ENCODE measurements around the gene MYO7B.
A peak's percentile ranks its signal among the peaks of the same experiment; 100 is the strongest.

The MYO7B gene

GRCh38 chr2:127562936-127563335 is 27.5 kb downstream of the MYO7B start:
- no peak overlapping the region for H2AFZ ChIP-seq (ENCODE audit: low read depth, low read length)
- ATAC-seq (ENCODE audit: insufficient read depth, low read depth) = no peak
- no peak overlapping the region for H3K9ac ChIP-seq (ENCODE audit: low read depth, low read length)
- no peaks in the 10 kb centered on the region for H3K36me3 ChIP-seq (ENCODE audit: insufficient read depth, low read length)
- H3K4me1 ChIP-seq (ENCODE audit: insufficient read depth, low read length) = no peaks in the 10 kb centered on the region
- H3K4me2 ChIP-seq (ENCODE audit: insufficient read depth, low read length) = no peak overlapping the region
- no peaks in the 10 kb centered on the region for H3K79me2 ChIP-seq (ENCODE audit: insufficient read depth, low read length)
- H3K9me3 ChIP-seq (ENCODE audit: insufficient read depth, low read length, severe bottlenecking) = no peaks in the 10 kb centered on the region
- H3K27me3 ChIP-seq (ENCODE audit: insufficient read depth, low read length, poor library complexity) = no peaks in the 10 kb centered on the region
- no peak overlapping the region for H3K27ac ChIP-seq (ENCODE audit: low read length)
- no peak overlapping the region for H3K4me3 ChIP-seq (ENCODE audit: low read depth in 1 of 2, low read length in 2 of 2)
- H4K20me1 ChIP-seq (ENCODE audit: insufficient read depth, low read length) = no peaks in the 10 kb centered on the region
- no peak for DNase-seq
- no peak for TF ChIP-seq CTCF (IDR thresholded peaks at IDR 0.05; ENCODE audit: borderline replicate concordance, extremely low read depth, low read length, poor library complexity, severe bottlenecking)
- no peak for TF ChIP-seq EZH2 (IDR thresholded peaks at IDR 0.05; ENCODE audit: borderline replicate concordance, low read depth, low read length, severe bottlenecking)

- Histone ChIP-seq H3K9ac (ENCODE audit: low read depth, low read length) (no peak overlapping the region), H3K27ac (ENCODE audit: low read length) (no peak overlapping the region), H3K79me2 (ENCODE audit: insufficient read depth, low read length) (no peaks in the 10 kb centered on the region), H3K4me1 (ENCODE audit: insufficient read depth, low read length) (no peaks in the 10 kb centered on the region), H3K9me3 (ENCODE audit: insufficient read depth, low read length, severe bottlenecking) (no peaks in the 10 kb centered on the region), H3K4me2 (ENCODE audit: insufficient read depth, low read length) (no peak overlapping the region), H4K20me1 (ENCODE audit: insufficient read depth, low read length) (no peaks in the 10 kb centered on the region), H3K36me3 (ENCODE audit: insufficient read depth, low read length) (no peaks in the 10 kb centered on the region), H3K27me3 (ENCODE audit: insufficient read depth, low read length, poor library complexity) (no peaks in the 10 kb centered on the region), H2AFZ (ENCODE audit: low read depth, low read length) (peak overlapping the region; percentile 34; the same call in 1 of the 2 replicates), H3K4me3 (ENCODE audit: low read depth in 1 of 2, low read length in 2 of 2) (no peak overlapping the region)
- TF ChIP-seq EZH2 (IDR thresholded peaks at IDR 0.05; ENCODE audit: borderline replicate concordance, low read depth, low read length, severe bottlenecking) = no peak
- DNase-seq (no peak), ATAC-seq (ENCODE audit: insufficient read depth, low read depth) (no peak)
Measured at GRCh38 chr2:127563458-127564428, 28.3 kb downstream of the MYO7B start.

- H3K27ac ChIP-seq (ENCODE audit: low read length) = no peak overlapping the region
- H3K4me2 ChIP-seq (ENCODE audit: insufficient read depth, low read length) = no peak overlapping the region
- TF ChIP-seq CTCF (IDR thresholded peaks at IDR 0.05; ENCODE audit: borderline replicate concordance, extremely low read depth, low read length, poor library complexity, severe bottlenecking) (no peak), EZH2 (IDR thresholded peaks at IDR 0.05; ENCODE audit: borderline replicate concordance, low read depth, low read length, severe bottlenecking) (no peak)
Measured at GRCh38 chr2:127564429-127565260, 29.2 kb downstream of the MYO7B start.

More at GRCh38 chr2:127564429-127565260, 29.2 kb downstream of the MYO7B start:
- Histone ChIP-seq H3K9me3 (ENCODE audit: insufficient read depth, low read length, severe bottlenecking) (no peaks in the 10 kb centered on the region), H2AFZ (ENCODE audit: low read depth, low read length) (no peak overlapping the region), H4K20me1 (ENCODE audit: insufficient read depth, low read length) (no peaks in the 10 kb centered on the region), H3K4me3 (ENCODE audit: low read depth in 1 of 2, low read length in 2 of 2) (no peak overlapping the region), H3K9ac (ENCODE audit: low read depth, low read length) (no peak overlapping the region), H3K79me2 (ENCODE audit: insufficient read depth, low read length) (no peaks in the 10 kb centered on the region), H3K4me1 (ENCODE audit: insufficient read depth, low read length) (no peaks in the 10 kb centered on the region), H3K27me3 (ENCODE audit: insufficient read depth, low read length, poor library complexity) (no peaks in the 10 kb centered on the region), H3K36me3 (ENCODE audit: insufficient read depth, low read length) (no peaks in the 10 kb centered on the region)
- DNase-seq (no peak), ATAC-seq (ENCODE audit: insufficient read depth, low read depth) (no peak)
